HCT116 (cell line): ENCODE measurements around the gene DPYSL5. TPM values are rescaled to one million over a fixed set of nuclear protein-coding genes. Genes with fewer than 3 reads are reported as not detected.

Source experiments
- ATAC-seq: fragments of 200-7000 bp; cut with Tn5 transposase; 2 replicates; pipeline ENCODE4 v1.9.1; 2020; ENCODE audit warnings: mild to moderate bottlenecking, moderate library complexity
- BruUV-seq: library from RNA; stranded (reverse); fragments of 400-500 nt; replicated peaks from 2 replicates; lab custom pipeline; 2021; lab: Mats Ljungman, UMichigan
- CTCF ChIA-PET: fragments of 300-600 bp; sonication (Branson Sonifier 250); formaldehyde crosslinking; loops from one replicate; lab custom pipeline; 2021; ENCODE audit warnings: antibody characterized with exemption; lab: Charles Lee
- POLR2A ChIA-PET: fragments of 300-600, 350-600 bp; sonication (Branson Sonifier 250); formaldehyde crosslinking; loops from one replicate; lab custom pipeline; 2021; ENCODE audit warnings: antibody characterized with exemption; lab: Charles Lee
- RAD21 ChIA-PET, 2 experiments: fragments of 300-600 bp; sonication (Branson Sonifier 250); formaldehyde crosslinking; loops; one replicate each; lab custom pipeline; 2023; ENCODE audit warnings: low total read pairs in 2 of 2; ENCODE audit not compliant: uncharacterized antibody in 2 of 2, unreplicated experiment in 2 of 2, low non-redundant PET in 1 of 2; lab: Charles Lee
- DNase-seq: peaks from one replicate; pipeline ENCODE4 v3.0.0-alpha.2; 2010; ENCODE audit warnings: low read depth, low spot score
- H2AFZ ChIP-seq: fragments of 200-600 bp; shearing (Covaris generic), sonication (generic); 2 replicates; pipeline ENCODE4 v1.6.1; 2017; ENCODE audit warnings: low read depth, mixed run types, mixed read lengths, antibody characterized with exemption, low read length; ENCODE audit not compliant: poor library complexity, severe bottlenecking
- H3K27ac ChIP-seq: 2 replicates; pipeline ENCODE4 v1.5.1; 2012; ENCODE audit warnings: low read depth, low read length
- H3K27me3 ChIP-seq: fragments of 200-600 bp; sonication (generic); 2 replicates; pipeline ENCODE4 v1.6.1; 2016; ENCODE audit warnings: mixed run types, low read length, mixed read lengths; ENCODE audit not compliant: insufficient read depth
- H3K36me3 ChIP-seq, 2 experiments: fragments of 200-500 bp in 1 of 2; fragments of 200-600 bp in 1 of 2; sonication (Bioruptor generic) in 1 of 2; sonication (generic) in 1 of 2; 2 replicates each; pipeline versions ENCODE4 v1.5.1 to v1.6.1; 2014 to 2016; ENCODE audit warnings: low read length in 2 of 2, inconsistent platforms in 1 of 2, mixed read lengths in 1 of 2, mixed run types in 1 of 2; ENCODE audit not compliant: insufficient read depth in 2 of 2, control insufficient read depth in 1 of 2
- H3K4me1 ChIP-seq, 2 experiments: fragments of 200-600 bp in 1 of 2; sonication (generic) in 1 of 2; 2 replicates each; pipeline versions ENCODE4 v1.5.1 to v1.6.1; 2012 to 2017; ENCODE audit warnings: low read length in 2 of 2, inconsistent platforms in 1 of 2, mild to moderate bottlenecking in 1 of 2, mixed read lengths in 1 of 2, mixed run types in 1 of 2, moderate library complexity in 1 of 2; ENCODE audit not compliant: insufficient read depth in 2 of 2, control insufficient read depth in 1 of 2
- H3K4me2 ChIP-seq: fragments of 200-600 bp; sonication (generic); 2 replicates; pipeline ENCODE4 v1.6.1; 2017; ENCODE audit warnings: mixed run types, low read length, mixed read lengths
- H3K4me3 ChIP-seq, 2 experiments: fragments of 200-600 bp in 1 of 2; sonication (generic) in 1 of 2; replicated peaks in 1 of 2; 2 replicates each; pipeline ENCODE4 v1.5.1; 2011 to 2016; ENCODE audit warnings: low read length in 2 of 2, control low read depth in 1 of 2, low read depth in 1 of 2, mild to moderate bottlenecking in 1 of 2, mixed read lengths in 1 of 2, mixed run types in 1 of 2
- H3K79me2 ChIP-seq: fragments of 200-600 bp; sonication (generic); 2 replicates; pipeline ENCODE4 v1.6.1; 2017; ENCODE audit warnings: mild to moderate bottlenecking, mixed run types, low read length, moderate library complexity, mixed read lengths; ENCODE audit not compliant: insufficient read depth
- H3K9ac ChIP-seq: fragments of 200-600 bp; sonication (generic); 2 replicates; pipeline ENCODE4 v1.6.1; 2016; ENCODE audit warnings: low read length, mixed read lengths
- H3K9me2 ChIP-seq: fragments of 200-600 bp; sonication (generic), shearing (Covaris generic); 2 replicates; pipeline ENCODE4 v1.6.1; 2017; ENCODE audit warnings: mixed run types, mild to moderate bottlenecking, moderate library complexity; ENCODE audit not compliant: insufficient read depth
- H3K9me3 ChIP-seq, 2 experiments: fragments of 200-500 bp in 1 of 2; fragments of 200-600 bp in 1 of 2; sonication (Bioruptor generic) in 1 of 2; sonication (generic) in 1 of 2; 2 replicates each; pipeline ENCODE4 v1.6.1; 2014 to 2017; ENCODE audit warnings: low read length in 2 of 2, mixed read lengths in 2 of 2, inconsistent platforms in 1 of 2, low read depth in 1 of 2, mild to moderate bottlenecking in 1 of 2, mixed run types in 1 of 2, moderate library complexity in 1 of 2; ENCODE audit not compliant: control insufficient read depth in 1 of 2, insufficient read depth in 1 of 2
- H4K20me1 ChIP-seq: fragments of 200-600 bp; sonication (generic), shearing (Covaris generic); 2 replicates; pipeline ENCODE4 v1.6.1; 2017; ENCODE audit warnings: mixed run types, mild to moderate bottlenecking, moderate library complexity; ENCODE audit not compliant: insufficient read depth
- CBX3 ChIP-seq: IDR thresholded peaks from 2 replicates; pipeline ENCODE4 v1.6.1; 2012; ENCODE audit warnings: low read depth
- CTCF ChIP-seq, 3 experiments: fragments of 200-600 bp in 1 of 3; sonication (generic) in 1 of 3; IDR thresholded peaks in 2 of 3; conservative IDR thresholded peaks in 1 of 3; 2 replicates each; pipeline ENCODE4 v1.5.1; 2012 to 2017; ENCODE audit warnings: low read depth in 2 of 3, low read length in 2 of 3, antibody characterized with exemption in 1 of 3, borderline replicate concordance in 1 of 3, control low read depth in 1 of 3, mild to moderate bottlenecking in 1 of 3, mixed read lengths in 1 of 3, mixed run types in 1 of 3, moderate library complexity in 1 of 3; ENCODE audit not compliant: insufficient read depth in 1 of 3
- ELF1 ChIP-seq: IDR thresholded peaks from 2 replicates; pipeline ENCODE4 v1.6.1; 2012; ENCODE audit warnings: low read depth, borderline replicate concordance
- JUND ChIP-seq: IDR thresholded peaks from 2 replicates; pipeline ENCODE4 v1.6.1; 2012
- MAX ChIP-seq: IDR thresholded peaks from 2 replicates; pipeline ENCODE4 v1.6.1; 2012
- POLR2A ChIP-seq: IDR thresholded peaks from 2 replicates; pipeline ENCODE4 v1.7.0; 2011; ENCODE audit warnings: borderline replicate concordance; ENCODE audit not compliant: insufficient read depth, insufficient read length; ENCODE audit errors: extremely low read depth
- POLR2AphosphoS5 ChIP-seq: IDR thresholded peaks from 2 replicates; pipeline ENCODE4 v1.6.1; 2011; ENCODE audit warnings: mild to moderate bottlenecking, low read depth, low read length, moderate library complexity
- RAD21 ChIP-seq: IDR thresholded peaks from 2 replicates; pipeline ENCODE4 v1.6.1; 2012; ENCODE audit warnings: low read depth, mild to moderate bottlenecking
- SP1 ChIP-seq: IDR thresholded peaks from 2 replicates; pipeline ENCODE4 v1.6.1; 2012; ENCODE audit warnings: low read depth
- SRF ChIP-seq: IDR thresholded peaks from 2 replicates; pipeline ENCODE4 v1.6.1; 2012; ENCODE audit warnings: low read depth
- ZBTB33 ChIP-seq: IDR thresholded peaks from 2 replicates; pipeline ENCODE4 v1.6.1; 2011; ENCODE audit warnings: mild to moderate bottlenecking, low read length, moderate library complexity; ENCODE audit not compliant: insufficient replicate concordance; ENCODE audit errors: extremely low read depth
- ZFX ChIP-seq: fragments of 450-650 bp; IDR thresholded peaks from 2 replicates; pipeline ENCODE4 v1.6.1; 2017
- intact Hi-C: fragments of 100-400 bp; cut with micrococcal nuclease; formaldehyde crosslinking; loops from 2 replicates; pipeline ENCODE4 v1.10.0; 2022
- total RNA-seq: library from RNA; stranded (reverse); gene quantifications from one replicate; pipeline ENCODE4 v1.2.1, GENCODE V29; 2021; ENCODE audit not compliant: unreplicated experiment

The DPYSL5 gene
- total RNA-seq, 1 experiment from 2014 or later = 8.4 TPM

- Histone ChIP-seq H3K9me2 (no peaks in the 10 kb centered on the region), H4K20me1 (no peaks in the 10 kb centered on the region), H3K27me3 (no peaks in the 10 kb centered on the region), H3K9me3 (no peaks in the 10 kb centered on the region), H3K27ac (no peak overlapping the region), H3K4me2 (no peak overlapping the region), H3K4me3 (no peak overlapping the region), H2AFZ (no peak overlapping the region), H3K79me2 (no peaks in the 10 kb centered on the region), H3K9ac (no peak overlapping the region), H3K4me1 (no peaks in the 10 kb centered on the region), H3K36me3 (no peaks in the 10 kb centered on the region)
- TF ChIP-seq MAX (no peak), POLR2A (no peak), POLR2AphosphoS5 (no peak), SRF (no peak), CTCF (IDR thresholded peaks at IDR 0.05 in 2 of 3, conservative IDR thresholded peaks at IDR 0.05 in 1 of 3; ENCODE audit: borderline replicate concordance in 1 of 3, insufficient read depth in 1 of 3, low read depth in 2 of 3, low read length in 2 of 3) (no peak), ZFX (no peak), CBX3 (no peak), ELF1 (no peak), ZBTB33 (no peak), JUND (no peak), SP1 (no peak), RAD21 (no peak)
- ChIA-PET RAD21 (no interaction called here), POLR2A (no interaction called here), CTCF (interaction anchor here (1.4 kb wide), 1 partner anchor 17 kb away, joined by 3 read pairs; no protein-coding TSS in a partner anchor)
- ATAC-seq = no peak
- DNase-seq = no peak
- no TSS peak for BruUV-seq
- intact Hi-C loops = no loop called here
Observed at GRCh38 chr2:26905341-26906198, 57.6 kb downstream of the DPYSL5 start.
